ENCODE data around the gene RUBCN. TPM values are rescaled to one million over a fixed set of nuclear protein-coding genes. Genes with fewer than 3 reads are reported as not detected.

Gene RUBCN
- total RNA-seq, 1 donor from 2014 or later = 29.0 TPM

GRCh38 chr3:197750396-197750831 is 13.7 kb upstream of the RUBCN start:
- Mint-ChIP-seq H3K36me3 (ENCODE audit: insufficient read depth) (no peaks in the 10 kb centered on the region), H3K4me1 (ENCODE audit: low read depth) (peaks cover 13% of the 10 kb centered on the region), H3K9me3 (ENCODE audit: low read depth) (no peaks in the 10 kb centered on the region), H3K4me3 (ENCODE audit: low read depth) (peak overlapping the region; percentile 91), H3K27ac (peak overlapping the region; percentile 96), H3K27me3 (peaks cover 6% of the 10 kb centered on the region)
- TF ChIP-seq CTCF (IDR thresholded peaks at IDR 0.05; ENCODE audit: unreplicated experiment) = no peak
- DNase-seq (ENCODE audit: low spot score, unreplicated experiment) = peak; percentile 46

GRCh38 chr3:197749601-197750395 is 13.1 kb upstream of the RUBCN start, which contains the start of gene FYTTD1:
TSS of gene FYTTD1 (plus strand) at chr3:197749883. CDS start at chr3:197749972, 89 bp downstream.
- peak; percentile 47 for TF ChIP-seq CTCF (IDR thresholded peaks at IDR 0.05; ENCODE audit: unreplicated experiment)
- H3K36me3 Mint-ChIP-seq (ENCODE audit: insufficient read depth) = no peaks in the 10 kb centered on the region
- DNase-seq (ENCODE audit: low spot score, unreplicated experiment) = peak; percentile 72
- H3K4me3 Mint-ChIP-seq (ENCODE audit: low read depth) = peak within 1 kb of the TSS; percentile 91
- peaks cover 13% of the 10 kb centered on the region for H3K4me1 Mint-ChIP-seq (ENCODE audit: low read depth)
- H3K27me3 Mint-ChIP-seq = peaks cover 6% of the 10 kb centered on the region
- H3K9me3 Mint-ChIP-seq (ENCODE audit: low read depth) = no peaks in the 10 kb centered on the region
- H3K27ac Mint-ChIP-seq = peak within 1 kb of the TSS; percentile 98

GRCh38 chr3:197749315-197749600 is 12.6 kb upstream of the RUBCN start:
- Mint-ChIP-seq H3K4me1 (ENCODE audit: low read depth) (peaks cover 13% of the 10 kb centered on the region), H3K27ac (peak overlapping the region; percentile 95), H3K36me3 (ENCODE audit: insufficient read depth) (no peaks in the 10 kb centered on the region), H3K9me3 (ENCODE audit: low read depth) (no peaks in the 10 kb centered on the region), H3K27me3 (peaks cover 6% of the 10 kb centered on the region), H3K4me3 (ENCODE audit: low read depth) (peak overlapping the region; percentile 91)
- DNase-seq (ENCODE audit: low spot score, unreplicated experiment) = no peak
- no peak for TF ChIP-seq CTCF (IDR thresholded peaks at IDR 0.05; ENCODE audit: unreplicated experiment)

GRCh38 chr3:197748597-197749314 is 12.1 kb upstream of the RUBCN start:
- H3K4me3 Mint-ChIP-seq (ENCODE audit: low read depth) = peak overlapping the region; percentile 91
- no peaks in the 10 kb centered on the region for H3K9me3 Mint-ChIP-seq (ENCODE audit: low read depth)
- peaks cover 6% of the 10 kb centered on the region for H3K27me3 Mint-ChIP-seq
- TF ChIP-seq CTCF (IDR thresholded peaks at IDR 0.05; ENCODE audit: unreplicated experiment) = no peak
- no peaks in the 10 kb centered on the region for H3K36me3 Mint-ChIP-seq (ENCODE audit: insufficient read depth)
- H3K4me1 Mint-ChIP-seq (ENCODE audit: low read depth) = peaks cover 13% of the 10 kb centered on the region
- peak overlapping the region; percentile 95 for H3K27ac Mint-ChIP-seq
- DNase-seq (ENCODE audit: low spot score, unreplicated experiment) = no peak

GRCh38 chr3:197746801-197747237 is 10.1 kb upstream of the RUBCN start:
- H3K9me3 Mint-ChIP-seq (ENCODE audit: low read depth) = no peaks in the 10 kb centered on the region
- peak overlapping the region; percentile 12 for H3K27ac Mint-ChIP-seq
- H3K27me3 Mint-ChIP-seq = peaks cover 6% of the 10 kb centered on the region
- peaks cover 9% of the 10 kb centered on the region for H3K4me1 Mint-ChIP-seq (ENCODE audit: low read depth)
- peak overlapping the region; percentile 46 for H3K4me3 Mint-ChIP-seq (ENCODE audit: low read depth)
- H3K36me3 Mint-ChIP-seq (ENCODE audit: insufficient read depth) = no peaks in the 10 kb centered on the region
- TF ChIP-seq CTCF (IDR thresholded peaks at IDR 0.05; ENCODE audit: unreplicated experiment) = no peak
- no peak for DNase-seq (ENCODE audit: low spot score, unreplicated experiment)
